Left lung (tissue), 10 donors: ENCODE results near the gene THRAP3. TPM values are rescaled to one million over a fixed set of nuclear protein-coding genes. Genes with fewer than 3 reads are reported as not detected.

ENCODE experiments used
- ATAC-seq: fragments of 200-7000 bp; cut with Tn5 transposase; one replicate; pipeline ENCODE4 v1.9.1; 2020; ENCODE audit warnings: moderate library complexity
- DNase-seq, 4 donors: peaks; one replicate each; pipeline ENCODE4 v3.0.0-alpha.2; 2013 to 2020
- H3K27ac ChIP-seq, 2 donors: fragments of 200-600 bp; sonication (generic) in 1 of 2; one replicate each; pipeline versions ENCODE4 v1.5.0 to v1.8.0; 2020 to 2021
- H3K27me3 ChIP-seq, 2 donors: fragments of 200-600 bp; sonication (generic) in 1 of 2; one replicate each; pipeline versions ENCODE4 v1.5.0 to v1.8.0; 2020 to 2021
- H3K36me3 ChIP-seq, 2 donors: fragments of 200-600 bp; sonication (generic) in 1 of 2; one replicate each; pipeline versions ENCODE4 v1.5.0 to v1.8.0; 2020 to 2021
- H3K4me1 ChIP-seq, 2 donors: fragments of 200-600 bp; one replicate each; pipeline ENCODE4 v1.8.0; 2021
- H3K4me3 ChIP-seq, 2 donors: fragments of 200-600 bp; sonication (generic) in 1 of 2; one replicate each; pipeline versions ENCODE4 v1.5.0 to v1.8.0; 2020 to 2021; ENCODE audit warnings: mild to moderate bottlenecking in 1 of 2
- H3K9me3 ChIP-seq, 2 donors: fragments of 200-600 bp; sonication (generic) in 1 of 2; one replicate each; pipeline versions ENCODE4 v1.5.0 to v1.8.0; 2020 to 2021
- intact Hi-C, 2 donors: fragments of 100-400 bp; cut with DNase I; formaldehyde crosslinking; loops; one replicate each; pipeline versions ENCODE4 v1.11.2 to v1.14.2; 2022
- polyA plus RNA-seq, 6 donors: library from polyadenylated mRNA; unstranded; fragments of 120-200 nt; gene quantifications; one replicate each; pipeline ENCODE4 v1.2.1, GENCODE V29; 2013; ENCODE audit not compliant: insufficient read length in 6 of 6
- total RNA-seq, 2 donors: library from RNA; stranded (reverse); fragmentation: NEBNext Ultra II Directional; extraction: Animal tissue kit (Norgen Biotek cat#: 25700); gene quantifications; one replicate each; pipeline ENCODE4 v1.2.1, GENCODE V29; 2021
- TF ChIP-seq, protein P1 (sequence below), 2 donors: fragments of 200-600 bp; sonication (generic) in 1 of 2; IDR thresholded peaks; one replicate each; pipeline versions ENCODE4 v1.5.0 to v1.8.0; 2021; ENCODE audit warnings: antibody characterized with exemption in 2 of 2
- donor health status: DM: no; HTN: yes; CAD: no.
- donor health status: DM: no; HTN: no; CAD: no.

THRAP3 gene
- total and polyA plus RNA-seq, 8 donors, result 86.2 to 167 (median 145) TPM

- TF ChIP-seq, protein P1, sequence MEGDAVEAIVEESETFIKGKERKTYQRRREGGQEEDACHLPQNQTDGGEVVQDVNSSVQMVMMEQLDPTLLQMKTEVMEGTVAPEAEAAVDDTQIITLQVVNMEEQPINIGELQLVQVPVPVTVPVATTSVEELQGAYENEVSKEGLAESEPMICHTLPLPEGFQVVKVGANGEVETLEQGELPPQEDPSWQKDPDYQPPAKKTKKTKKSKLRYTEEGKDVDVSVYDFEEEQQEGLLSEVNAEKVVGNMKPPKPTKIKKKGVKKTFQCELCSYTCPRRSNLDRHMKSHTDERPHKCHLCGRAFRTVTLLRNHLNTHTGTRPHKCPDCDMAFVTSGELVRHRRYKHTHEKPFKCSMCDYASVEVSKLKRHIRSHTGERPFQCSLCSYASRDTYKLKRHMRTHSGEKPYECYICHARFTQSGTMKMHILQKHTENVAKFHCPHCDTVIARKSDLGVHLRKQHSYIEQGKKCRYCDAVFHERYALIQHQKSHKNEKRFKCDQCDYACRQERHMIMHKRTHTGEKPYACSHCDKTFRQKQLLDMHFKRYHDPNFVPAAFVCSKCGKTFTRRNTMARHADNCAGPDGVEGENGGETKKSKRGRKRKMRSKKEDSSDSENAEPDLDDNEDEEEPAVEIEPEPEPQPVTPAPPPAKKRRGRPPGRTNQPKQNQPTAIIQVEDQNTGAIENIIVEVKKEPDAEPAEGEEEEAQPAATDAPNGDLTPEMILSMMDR (IDR thresholded peaks at IDR 0.05), result no peak
- no peak for DNase-seq
- no peak overlapping the region for H3K4me3 ChIP-seq
- no peak overlapping the region for H3K27ac ChIP-seq
- intact Hi-C loops, result no loop called here
- H3K36me3 ChIP-seq, result peaks cover 0 to 59% of the 10 kb centered on the region in 2 donors
- H3K4me1 ChIP-seq, result peaks cover 0 to 31% of the 10 kb centered on the region in 2 donors
- H3K9me3 ChIP-seq, result no peaks in the 10 kb centered on the region
- peak; percentile 76 for ATAC-seq
- H3K27me3 ChIP-seq, result no peaks in the 10 kb centered on the region
Observed at GRCh38 chr1:36258960-36259344, 34.7 kb downstream of the THRAP3 start.

- H3K4me3 ChIP-seq, result no peak overlapping the region
- H3K4me1 ChIP-seq, result peaks cover 0 to 17% of the 10 kb centered on the region in 2 donors
- no peaks in the 10 kb centered on the region for H3K9me3 ChIP-seq
- TF ChIP-seq, protein P1 (IDR thresholded peaks at IDR 0.05), result no peak
- DNase-seq, result no peak
- ATAC-seq, result no peak
- H3K27ac ChIP-seq, result no peak overlapping the region
- peaks cover 0 to 45% of the 10 kb centered on the region in 2 donors for H3K36me3 ChIP-seq
- intact Hi-C loops, result no loop called here
- H3K27me3 ChIP-seq, result no peaks in the 10 kb centered on the region
Observed at GRCh38 chr1:36268981-36269380, 44.7 kb downstream of the THRAP3 start.

DNA sequence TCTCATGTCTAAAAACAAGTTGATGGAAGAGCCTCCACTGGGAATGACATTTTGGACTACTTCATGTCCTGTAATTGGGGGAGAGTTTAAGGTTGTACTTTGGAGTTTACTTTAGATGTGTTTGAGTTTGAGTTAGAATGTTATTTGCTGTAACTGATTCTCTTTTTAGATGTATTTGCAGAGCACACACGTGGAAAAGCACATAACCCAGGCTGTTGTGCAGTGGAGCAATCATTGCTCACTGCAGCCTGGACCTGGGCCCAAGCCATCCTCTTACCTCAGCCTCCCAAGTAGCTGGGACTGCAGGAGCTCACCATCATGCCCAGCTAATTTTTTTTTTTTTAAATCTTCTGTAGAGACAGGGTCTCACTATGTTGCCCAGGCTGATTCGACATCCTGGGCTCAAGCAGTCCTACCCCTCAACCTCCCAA is 45.2 kb downstream of the THRAP3 start:
- TF ChIP-seq, protein P1 (IDR thresholded peaks at IDR 0.05), result no peak
- H3K36me3 ChIP-seq, result peaks cover 0 to 47% of the 10 kb centered on the region in 2 donors
- peaks cover 0 to 17% of the 10 kb centered on the region in 2 donors for H3K4me1 ChIP-seq
- ATAC-seq (peak; percentile 74), DNase-seq (peak in 1 of 4 donors; percentile 28)
- H3K4me3 ChIP-seq, result no peak overlapping the region
- H3K27ac ChIP-seq, result no peak overlapping the region
- H3K9me3 ChIP-seq, result no peaks in the 10 kb centered on the region
- no peaks in the 10 kb centered on the region for H3K27me3 ChIP-seq
- intact Hi-C loops, result no loop called here

DNA sequence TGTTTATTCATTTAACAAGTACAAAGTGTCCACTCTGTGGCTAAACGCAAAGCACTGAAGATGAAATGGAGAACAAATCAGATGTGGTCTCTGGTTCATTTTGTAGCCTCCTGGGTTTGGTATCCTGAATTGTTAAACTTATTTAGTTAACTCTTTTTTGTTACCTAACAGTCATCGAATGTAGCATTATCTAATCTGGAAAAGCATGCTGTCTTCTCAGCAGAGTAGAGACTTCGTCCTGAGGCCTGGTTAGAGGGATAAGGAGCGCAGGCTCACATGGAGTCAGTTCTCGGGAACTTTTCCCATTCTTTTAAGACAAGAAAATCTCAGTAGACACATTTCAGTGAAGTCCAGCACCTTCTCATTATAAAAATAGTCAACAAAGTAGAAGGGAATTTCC is 48.8 kb downstream of the THRAP3 start:
- intact Hi-C loops, result no loop called here
- no peaks in the 10 kb centered on the region for H3K9me3 ChIP-seq
- ATAC-seq (no peak), DNase-seq (no peak)
- H3K4me3 ChIP-seq, result no peak overlapping the region
- peaks cover 0 to 8% of the 10 kb centered on the region in 2 donors for H3K4me1 ChIP-seq
- H3K27me3 ChIP-seq, result no peaks in the 10 kb centered on the region
- TF ChIP-seq, protein P1 (IDR thresholded peaks at IDR 0.05), result no peak
- H3K27ac ChIP-seq, result no peak overlapping the region
- peaks cover 0 to 56% of the 10 kb centered on the region in 2 donors for H3K36me3 ChIP-seq

- ATAC-seq (no peak), DNase-seq (no peak)
- no peaks in the 10 kb centered on the region for H3K9me3 ChIP-seq
- intact Hi-C loops, result no loop called here
- no peak overlapping the region for H3K4me3 ChIP-seq
- peaks cover 0 to 48% of the 10 kb centered on the region in 2 donors for H3K36me3 ChIP-seq
- no peaks in the 10 kb centered on the region for H3K27me3 ChIP-seq
- H3K4me1 ChIP-seq, result peaks cover 0 to 13% of the 10 kb centered on the region in 2 donors
- TF ChIP-seq, protein P1 (IDR thresholded peaks at IDR 0.05), result no peak
- no peak overlapping the region for H3K27ac ChIP-seq
Observed at GRCh38 chr1:36274201-36274600, 50.0 kb downstream of the THRAP3 start.
